ENCODE data around the gene FMN2.

Gene FMN2

DNA sequence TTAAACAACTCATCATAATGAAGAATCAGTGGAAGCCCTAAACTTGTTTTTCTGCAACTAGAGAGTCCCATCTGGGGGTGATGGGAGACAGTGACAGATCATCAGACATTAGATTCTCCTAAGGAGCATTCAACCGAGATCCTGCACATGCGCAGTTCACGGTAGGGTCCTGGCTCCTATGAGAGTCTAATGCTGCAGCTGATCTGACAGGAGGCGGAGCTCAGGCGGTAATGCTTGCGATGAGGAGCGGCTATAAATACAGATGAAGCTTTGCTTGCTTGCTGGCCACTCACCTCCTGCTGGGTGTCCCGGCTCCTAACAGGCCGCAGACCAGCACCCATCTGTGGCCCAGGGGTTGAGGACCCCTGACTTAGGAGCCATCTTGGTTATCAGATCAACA lies 247.2 kb downstream of the FMN2 start:
- no peak for DNase-seq
- no peaks in the 10 kb centered on the region for H3K36me3 Mint-ChIP-seq (ENCODE audit: low read depth)
- H3K27ac Mint-ChIP-seq, result no peak overlapping the region
- H3K4me3 Mint-ChIP-seq, result no peak overlapping the region
- no peaks in the 10 kb centered on the region for H3K9me3 Mint-ChIP-seq
- H3K4me1 Mint-ChIP-seq (ENCODE audit: low read depth), result no peaks in the 10 kb centered on the region
- no peaks in the 10 kb centered on the region for H3K27me3 Mint-ChIP-seq

DNA sequence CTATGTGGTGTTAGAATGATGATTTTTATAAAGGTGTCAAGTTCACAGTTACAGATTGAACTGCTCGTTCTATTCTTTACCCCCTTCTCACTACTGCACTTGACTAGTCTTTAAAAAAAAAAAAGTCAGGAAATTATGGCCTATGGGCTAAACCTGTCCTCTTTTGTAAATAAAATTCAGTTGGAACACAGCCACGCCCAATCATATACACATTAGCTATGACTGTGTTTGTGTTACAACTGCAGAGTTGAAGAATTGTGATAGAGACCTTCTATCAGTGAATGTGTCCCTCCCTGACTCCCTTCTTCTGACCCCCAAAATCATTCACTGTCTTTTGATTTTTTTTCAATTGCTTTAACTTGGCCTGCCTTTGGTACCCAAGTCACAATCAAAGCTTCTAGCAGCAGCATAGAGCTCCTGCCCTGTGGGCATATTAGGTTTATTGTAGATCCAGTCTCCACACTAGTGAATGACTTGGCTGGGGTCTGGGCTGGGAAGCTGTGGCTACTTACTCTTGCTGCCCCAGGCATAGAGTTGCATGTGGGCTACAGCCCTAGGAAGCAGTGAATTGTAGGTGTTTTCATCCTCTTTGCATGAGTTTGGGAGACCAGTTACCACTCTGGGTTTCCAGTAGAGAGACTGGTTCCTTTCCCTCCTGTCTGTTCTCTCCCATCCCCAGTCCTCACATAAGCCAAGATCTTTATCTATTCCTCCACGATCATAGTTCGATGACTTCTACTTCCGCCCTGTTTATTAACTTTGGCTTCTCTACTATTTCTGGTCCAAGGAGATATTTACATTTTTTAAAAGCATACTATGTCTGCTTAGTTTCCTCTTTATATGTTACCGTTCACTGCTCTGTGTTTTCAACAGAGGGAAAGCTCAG lies 249.9 kb downstream of the FMN2 start:
- no peak overlapping the region for H3K4me3 Mint-ChIP-seq
- H3K27ac Mint-ChIP-seq, result no peak overlapping the region
- H3K9me3 Mint-ChIP-seq, result peaks cover 2% of the 10 kb centered on the region
- DNase-seq, result no peak
- H3K4me1 Mint-ChIP-seq (ENCODE audit: low read depth), result no peaks in the 10 kb centered on the region
- H3K27me3 Mint-ChIP-seq, result no peaks in the 10 kb centered on the region
- no peaks in the 10 kb centered on the region for H3K36me3 Mint-ChIP-seq (ENCODE audit: low read depth)

DNA sequence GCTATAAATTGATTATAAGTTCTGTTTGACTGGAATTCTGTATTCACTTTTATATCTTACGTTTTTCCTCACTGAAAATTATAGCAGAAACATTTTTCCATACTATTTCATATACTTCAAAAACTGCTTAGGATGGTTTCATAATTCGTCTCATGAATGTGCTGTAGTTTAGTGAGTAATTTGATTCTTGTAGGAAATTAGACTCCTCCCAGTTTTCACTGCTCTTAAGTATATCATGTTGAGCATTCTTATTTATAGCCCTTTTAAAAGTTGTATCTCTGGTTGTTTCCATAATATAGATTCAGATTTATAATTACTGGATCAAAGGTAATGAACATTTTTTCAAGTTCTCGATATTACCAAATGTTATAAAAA lies 250.6 kb downstream of the FMN2 start:
- H3K9me3 Mint-ChIP-seq, result peaks cover 2% of the 10 kb centered on the region
- H3K27ac Mint-ChIP-seq, result no peak overlapping the region
- no peaks in the 10 kb centered on the region for H3K27me3 Mint-ChIP-seq
- no peak overlapping the region for H3K4me3 Mint-ChIP-seq
- no peaks in the 10 kb centered on the region for H3K4me1 Mint-ChIP-seq (ENCODE audit: low read depth)
- no peak for DNase-seq
- H3K36me3 Mint-ChIP-seq (ENCODE audit: low read depth), result no peaks in the 10 kb centered on the region

DNA sequence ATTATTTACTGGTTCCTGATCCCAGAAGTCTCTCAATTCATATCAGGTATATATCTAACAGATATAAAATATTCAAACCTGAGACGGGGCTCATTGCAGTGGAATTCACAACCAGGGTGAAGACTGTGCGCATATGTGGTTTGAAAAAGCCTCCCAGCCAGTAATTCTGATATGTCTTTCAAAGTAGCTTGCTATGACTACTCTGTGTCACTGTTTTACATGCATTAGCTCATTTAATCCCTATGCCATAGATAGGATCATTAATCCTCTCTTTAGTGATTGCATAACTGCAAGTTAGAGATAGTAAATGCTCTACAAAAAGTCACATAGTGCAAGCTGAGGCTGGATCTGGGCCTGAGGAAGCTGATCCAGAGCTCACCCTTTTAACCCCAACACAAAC lies 251.4 kb downstream of the FMN2 start:
- Mint-ChIP-seq H3K4me3 (no peak overlapping the region), H3K36me3 (ENCODE audit: low read depth) (no peaks in the 10 kb centered on the region), H3K9me3 (peaks cover 6% of the 10 kb centered on the region), H3K27ac (no peak overlapping the region), H3K4me1 (ENCODE audit: low read depth) (no peaks in the 10 kb centered on the region), H3K27me3 (no peaks in the 10 kb centered on the region)
- no peak for DNase-seq

DNA sequence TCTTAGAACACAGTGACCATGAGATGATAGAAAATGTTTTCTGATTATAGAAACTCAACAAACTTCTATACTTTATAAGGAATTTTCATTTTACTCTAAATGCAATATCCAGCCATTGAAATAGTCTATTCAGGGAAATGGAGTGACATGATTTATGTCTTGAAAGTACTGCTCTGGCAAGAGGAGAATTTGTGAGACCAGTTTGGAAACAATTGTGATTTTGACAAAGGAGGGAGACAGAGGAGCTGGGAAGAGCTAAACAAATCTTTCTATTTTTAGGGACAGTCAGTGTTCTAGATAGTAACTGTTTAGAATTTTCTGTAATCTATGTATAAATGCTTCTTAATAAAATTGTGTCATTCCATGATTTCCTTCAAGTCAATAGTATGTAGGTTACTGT lies 252.3 kb downstream of the FMN2 start:
- Mint-ChIP-seq H3K4me1 (ENCODE audit: low read depth) (no peaks in the 10 kb centered on the region), H3K27me3 (no peaks in the 10 kb centered on the region), H3K36me3 (ENCODE audit: low read depth) (no peaks in the 10 kb centered on the region), H3K9me3 (peaks cover 8% of the 10 kb centered on the region), H3K27ac (no peak overlapping the region), H3K4me3 (no peak overlapping the region)
- no peak for DNase-seq

DNA sequence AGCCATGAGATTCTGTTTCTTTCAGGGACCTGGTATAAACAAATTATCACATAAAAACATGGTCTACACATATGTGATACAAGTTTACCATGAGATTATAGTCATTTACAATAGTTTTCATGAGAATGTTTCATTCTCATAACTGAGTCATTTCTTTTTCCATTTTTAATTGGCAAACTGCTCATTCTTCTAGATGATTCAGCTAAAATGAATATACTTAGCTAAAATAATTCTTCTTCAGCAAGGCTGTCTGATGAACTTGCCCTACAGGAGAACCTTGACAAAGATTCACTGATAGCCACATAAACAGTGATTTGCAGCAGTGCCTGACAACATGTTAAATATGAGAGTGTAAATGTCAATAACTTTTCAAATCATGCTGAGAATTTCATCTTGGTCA lies 253.2 kb downstream of the FMN2 start:
- Mint-ChIP-seq H3K4me3 (no peak overlapping the region), H3K27me3 (no peaks in the 10 kb centered on the region), H3K27ac (no peak overlapping the region), H3K36me3 (ENCODE audit: low read depth) (no peaks in the 10 kb centered on the region), H3K9me3 (peaks cover 8% of the 10 kb centered on the region), H3K4me1 (ENCODE audit: low read depth) (no peaks in the 10 kb centered on the region)
- DNase-seq, result no peak

DNA sequence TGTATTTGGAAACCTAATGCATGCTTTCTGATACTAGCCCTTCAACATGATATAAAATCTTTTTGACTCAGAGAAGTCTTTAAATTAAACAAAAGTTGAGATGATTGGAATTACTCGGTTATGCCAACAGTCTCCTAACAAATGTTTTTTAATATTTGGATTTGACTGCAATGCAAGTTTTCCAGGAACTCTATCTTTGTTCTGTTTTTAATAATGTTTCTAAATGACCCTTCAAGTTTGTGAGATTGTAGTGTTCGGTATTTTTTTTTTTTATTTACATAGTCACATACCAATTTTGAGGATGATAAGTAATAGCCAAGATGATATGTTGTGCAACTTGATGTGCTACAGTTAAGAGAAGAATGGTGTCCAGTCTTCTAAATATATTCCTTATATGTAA lies 258.0 kb downstream of the FMN2 start:
- no peak overlapping the region for H3K4me3 Mint-ChIP-seq
- H3K4me1 Mint-ChIP-seq (ENCODE audit: low read depth), result no peaks in the 10 kb centered on the region
- peaks cover 13% of the 10 kb centered on the region for H3K9me3 Mint-ChIP-seq
- no peak for DNase-seq
- no peaks in the 10 kb centered on the region for H3K36me3 Mint-ChIP-seq (ENCODE audit: low read depth)
- H3K27me3 Mint-ChIP-seq, result no peaks in the 10 kb centered on the region
- no peak overlapping the region for H3K27ac Mint-ChIP-seq

DNA sequence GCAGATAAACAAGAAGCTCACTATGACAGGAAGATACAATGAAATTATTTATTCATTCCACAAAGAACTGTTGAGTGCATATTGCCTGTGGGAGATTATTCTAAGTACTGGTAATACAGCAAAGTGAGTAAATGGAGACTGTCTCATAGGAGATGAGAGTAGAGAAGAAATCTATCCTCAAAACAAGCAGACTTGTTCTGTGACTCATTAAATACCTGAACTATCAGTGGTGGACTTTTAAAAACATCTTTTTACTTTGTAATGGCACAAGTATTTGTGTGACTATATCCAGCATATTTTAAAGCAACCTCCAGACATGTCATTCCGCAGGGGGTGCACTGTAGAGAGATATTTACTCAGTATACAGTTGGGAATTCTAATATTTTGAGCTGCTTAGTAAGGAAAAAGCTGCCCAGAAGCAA lies 259.2 kb downstream of the FMN2 start:
- Mint-ChIP-seq H3K27me3 (no peaks in the 10 kb centered on the region), H3K36me3 (ENCODE audit: low read depth) (no peaks in the 10 kb centered on the region), H3K27ac (no peak overlapping the region), H3K4me1 (ENCODE audit: low read depth) (no peaks in the 10 kb centered on the region), H3K9me3 (peaks cover 11% of the 10 kb centered on the region), H3K4me3 (no peak overlapping the region)
- no peak for DNase-seq

DNA sequence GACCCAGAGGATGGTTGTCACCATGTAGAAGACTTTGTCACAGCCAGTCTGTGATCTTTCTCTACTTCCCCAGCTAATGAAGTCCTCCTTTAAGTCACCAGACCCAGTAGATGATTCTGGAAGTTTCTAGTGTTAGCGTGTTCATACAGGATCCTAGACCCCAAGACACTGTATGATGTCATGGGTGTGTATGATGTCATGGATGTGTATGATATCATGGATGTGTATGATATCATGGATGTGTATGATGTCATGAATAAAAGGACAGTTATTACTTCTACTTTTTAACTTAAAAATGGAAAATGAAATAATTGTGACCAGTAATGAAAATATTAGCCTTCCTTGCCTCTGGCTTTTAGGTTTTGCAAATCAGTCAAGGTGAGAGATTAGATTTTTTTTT lies 260.0 kb downstream of the FMN2 start:
- no peaks in the 10 kb centered on the region for H3K4me1 Mint-ChIP-seq (ENCODE audit: low read depth)
- no peaks in the 10 kb centered on the region for H3K36me3 Mint-ChIP-seq (ENCODE audit: low read depth)
- no peak overlapping the region for H3K4me3 Mint-ChIP-seq
- no peak for DNase-seq
- H3K27me3 Mint-ChIP-seq, result no peaks in the 10 kb centered on the region
- H3K9me3 Mint-ChIP-seq, result peaks cover 11% of the 10 kb centered on the region
- no peak overlapping the region for H3K27ac Mint-ChIP-seq

DNA sequence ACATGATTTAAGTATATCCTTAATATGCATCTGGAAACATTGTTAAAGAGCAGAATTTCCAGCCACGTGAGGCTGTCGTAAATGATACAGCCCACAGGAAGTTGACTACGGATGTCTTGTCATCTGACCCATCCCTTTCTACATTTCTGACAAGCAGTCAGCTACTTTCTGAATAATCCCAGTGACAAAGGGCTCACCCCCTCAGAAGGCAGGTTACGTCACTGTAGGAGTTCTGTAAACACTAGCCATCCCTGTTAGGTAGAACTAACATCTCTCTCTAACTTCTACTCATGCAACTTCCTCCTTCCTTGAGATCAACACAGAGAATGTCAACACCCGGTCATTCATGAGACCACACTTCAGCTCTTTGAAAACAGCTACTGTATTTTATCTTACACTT lies 261.1 kb downstream of the FMN2 start:
- Mint-ChIP-seq H3K36me3 (ENCODE audit: low read depth) (no peaks in the 10 kb centered on the region), H3K4me3 (no peak overlapping the region), H3K27ac (no peak overlapping the region), H3K27me3 (no peaks in the 10 kb centered on the region), H3K4me1 (ENCODE audit: low read depth) (no peaks in the 10 kb centered on the region), H3K9me3 (peaks cover 9% of the 10 kb centered on the region)
- DNase-seq, result no peak

DNA sequence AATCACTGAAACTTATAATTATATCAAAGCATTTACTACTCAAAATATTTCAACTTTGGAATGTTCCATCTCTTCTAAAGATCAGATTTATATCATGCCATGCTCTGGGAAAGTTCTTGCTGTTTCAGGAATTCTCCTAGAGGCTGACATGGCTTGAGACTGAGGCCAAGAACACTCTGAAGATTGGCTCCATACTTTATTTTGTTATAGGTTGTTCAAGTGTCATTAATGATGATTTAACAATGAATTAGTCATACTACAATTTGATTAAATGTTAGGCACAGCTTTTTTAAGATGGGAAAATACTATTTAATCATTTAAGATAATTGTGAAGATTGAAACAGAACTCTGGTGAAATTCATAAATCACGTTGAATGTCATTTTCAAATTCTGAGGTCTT lies 264.9 kb downstream of the FMN2 start:
- Mint-ChIP-seq H3K27ac (no peak overlapping the region), H3K4me1 (ENCODE audit: low read depth) (no peaks in the 10 kb centered on the region), H3K4me3 (no peak overlapping the region), H3K9me3 (peaks cover 8% of the 10 kb centered on the region), H3K36me3 (ENCODE audit: low read depth) (no peaks in the 10 kb centered on the region), H3K27me3 (no peaks in the 10 kb centered on the region)
- DNase-seq, result no peak

DNA sequence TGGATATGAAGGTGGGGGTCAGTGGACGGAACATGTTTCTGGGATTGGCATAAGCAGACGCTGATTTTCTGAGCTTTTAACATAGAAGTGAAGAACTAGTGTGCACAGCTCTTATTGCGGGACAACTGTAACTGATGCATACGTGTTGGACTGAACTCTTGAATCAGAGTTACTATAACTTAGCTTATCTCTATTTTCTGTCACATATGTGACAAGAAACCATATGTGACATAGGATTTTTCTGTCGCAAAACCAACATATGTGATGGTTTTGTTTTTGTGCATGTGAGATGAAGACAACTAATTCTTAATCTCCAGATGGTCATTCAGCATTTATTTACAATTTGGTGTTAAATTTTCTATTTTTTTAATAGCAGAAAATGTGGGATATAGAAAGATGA lies 270.4 kb downstream of the FMN2 start:
- no peaks in the 10 kb centered on the region for H3K4me1 Mint-ChIP-seq (ENCODE audit: low read depth)
- H3K36me3 Mint-ChIP-seq (ENCODE audit: low read depth), result no peaks in the 10 kb centered on the region
- no peak for DNase-seq
- peaks cover 6% of the 10 kb centered on the region for H3K9me3 Mint-ChIP-seq
- H3K27me3 Mint-ChIP-seq, result no peaks in the 10 kb centered on the region
- no peak overlapping the region for H3K27ac Mint-ChIP-seq
- no peak overlapping the region for H3K4me3 Mint-ChIP-seq

DNA sequence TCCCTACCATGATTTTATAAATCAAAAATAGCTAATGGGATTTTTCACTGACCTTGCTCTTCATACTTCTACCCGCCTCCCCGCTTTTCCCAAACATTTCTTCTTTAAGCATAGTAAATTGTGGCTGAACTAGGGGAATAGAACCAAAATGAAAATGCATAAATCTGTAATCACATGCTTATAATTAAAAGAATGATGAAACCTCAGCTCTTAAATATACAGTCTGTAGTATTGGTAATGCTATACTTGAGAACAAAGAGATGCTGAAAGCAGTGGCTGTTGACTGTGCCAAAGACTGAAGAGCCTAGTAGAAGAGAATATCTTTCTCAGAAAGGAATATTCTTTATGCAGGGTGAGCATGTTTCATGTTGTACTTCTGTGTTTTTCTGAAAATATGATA lies 271.1 kb downstream of the FMN2 start:
- no peaks in the 10 kb centered on the region for H3K36me3 Mint-ChIP-seq (ENCODE audit: low read depth)

DNA sequence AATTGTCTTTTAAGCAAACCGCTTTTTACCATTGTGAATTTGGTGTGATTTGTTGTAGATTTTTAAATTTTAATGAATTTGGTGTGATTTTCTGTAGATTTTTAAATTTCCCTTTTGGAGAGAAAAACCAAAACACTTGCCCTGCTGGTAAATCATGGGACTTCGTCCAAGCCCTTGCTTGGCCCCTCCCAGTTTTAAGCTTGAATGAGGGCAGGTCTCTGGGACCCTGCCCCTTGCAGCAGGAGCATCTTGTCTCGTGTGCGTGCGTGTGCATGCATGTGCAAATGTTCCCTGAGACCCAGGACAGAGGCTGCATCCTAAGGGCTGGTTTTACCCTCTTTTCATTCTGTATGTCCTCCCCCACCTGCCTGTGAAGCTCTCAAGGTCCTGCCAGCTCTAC lies 271.6 kb downstream of the FMN2 start:
- Mint-ChIP-seq H3K36me3 (ENCODE audit: low read depth) (no peaks in the 10 kb centered on the region), H3K4me1 (ENCODE audit: low read depth) (no peaks in the 10 kb centered on the region), H3K9me3 (peaks cover 8% of the 10 kb centered on the region), H3K27me3 (no peaks in the 10 kb centered on the region), H3K27ac (no peak overlapping the region), H3K4me3 (no peak overlapping the region)
- no peak for DNase-seq

More for the DNA sequence above, 271.1 kb downstream of the FMN2 start:
- no peak overlapping the region for H3K27ac Mint-ChIP-seq
- no peaks in the 10 kb centered on the region for H3K4me1 Mint-ChIP-seq (ENCODE audit: low read depth)
- peaks cover 9% of the 10 kb centered on the region for H3K9me3 Mint-ChIP-seq
- H3K27me3 Mint-ChIP-seq, result no peaks in the 10 kb centered on the region
- DNase-seq, result no peak
- no peak overlapping the region for H3K4me3 Mint-ChIP-seq

DNA sequence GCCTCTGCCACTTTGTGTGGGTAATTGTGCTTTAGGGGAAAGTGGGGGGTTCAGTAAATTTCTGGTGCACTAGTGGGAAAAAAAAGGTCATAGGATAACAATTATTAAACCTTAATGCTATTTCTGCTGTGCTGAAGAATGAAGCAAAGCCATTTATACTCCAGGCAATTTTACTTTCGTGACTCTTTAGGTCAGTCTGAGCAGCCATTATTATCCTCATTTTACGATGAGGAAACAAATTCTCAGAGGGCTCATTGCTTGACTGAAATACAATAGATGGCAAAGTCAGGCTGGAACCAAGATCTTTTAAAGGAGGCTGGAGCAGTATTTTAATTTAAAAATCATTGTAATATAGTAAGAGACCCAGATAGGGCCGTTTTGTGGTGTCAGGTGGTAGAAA lies 272.2 kb downstream of the FMN2 start:
- DNase-seq, result no peak
- H3K4me3 Mint-ChIP-seq, result no peak overlapping the region
- H3K4me1 Mint-ChIP-seq (ENCODE audit: low read depth), result no peaks in the 10 kb centered on the region
- peaks cover 7% of the 10 kb centered on the region for H3K9me3 Mint-ChIP-seq
- H3K36me3 Mint-ChIP-seq (ENCODE audit: low read depth), result no peaks in the 10 kb centered on the region
- no peaks in the 10 kb centered on the region for H3K27me3 Mint-ChIP-seq
- H3K27ac Mint-ChIP-seq, result no peak overlapping the region

DNA sequence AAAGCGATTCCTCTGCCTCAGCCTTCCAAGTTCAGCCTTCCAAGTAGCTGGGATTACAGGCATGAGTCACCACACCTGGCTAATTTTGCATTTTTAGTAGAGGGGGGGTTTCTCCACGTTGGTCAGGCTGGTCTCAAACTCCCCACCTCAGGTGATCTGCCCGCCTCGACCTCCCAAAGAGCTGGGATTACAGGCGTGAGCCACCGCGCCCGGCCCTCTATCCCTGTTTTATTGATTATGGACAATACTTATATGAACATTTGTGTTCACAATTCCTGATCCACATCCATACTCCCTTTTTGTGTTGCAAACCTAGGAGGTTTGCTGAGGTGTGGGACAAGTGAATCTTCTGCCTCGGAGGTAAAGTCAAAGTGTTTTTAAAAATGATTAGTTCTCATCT lies 275.0 kb downstream of the FMN2 start:
- H3K4me3 Mint-ChIP-seq, result no peak overlapping the region
- H3K36me3 Mint-ChIP-seq (ENCODE audit: low read depth), result no peaks in the 10 kb centered on the region
- H3K27ac Mint-ChIP-seq, result no peak overlapping the region
- H3K4me1 Mint-ChIP-seq (ENCODE audit: low read depth), result no peaks in the 10 kb centered on the region
- H3K9me3 Mint-ChIP-seq, result peaks cover 6% of the 10 kb centered on the region
- no peaks in the 10 kb centered on the region for H3K27me3 Mint-ChIP-seq
- DNase-seq, result no peak
